Measurements from ENCODE around the gene HS6ST2.

DNA sequence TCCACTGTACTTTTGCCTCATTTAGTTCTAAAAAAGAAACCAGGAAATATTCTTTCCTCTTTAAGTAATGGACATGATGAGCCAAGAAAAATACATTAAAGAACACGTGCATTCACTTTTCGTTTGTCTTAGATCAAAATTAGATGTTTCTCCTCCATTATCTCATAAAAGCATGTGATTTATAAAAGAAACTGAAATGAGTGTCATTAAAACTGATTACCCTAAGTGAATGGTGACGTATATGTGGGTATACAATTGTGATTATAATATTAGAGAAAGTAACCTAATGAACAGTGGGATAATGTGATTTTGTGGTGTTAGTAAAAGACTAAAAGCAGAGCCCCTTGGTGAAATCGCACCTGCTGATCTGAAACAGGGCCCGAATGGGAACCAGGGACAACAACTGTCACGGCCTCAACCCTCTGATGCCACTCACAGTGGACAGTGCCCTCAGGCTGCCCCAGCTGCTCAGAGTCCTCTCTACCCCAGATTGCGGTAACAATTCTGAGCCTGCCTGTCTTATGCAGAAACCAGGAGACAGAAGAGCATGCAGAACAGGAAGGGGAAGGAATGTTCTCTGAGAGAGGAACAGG, 25.7 kb upstream of the HS6ST2 start:
- TF ChIP-seq REPIN1 (tag by site-specific recombination; IDR thresholded peaks at IDR 0.05; ENCODE audit: low read depth) = no peak
- TF ChIP-seq ZNF121 (tag by site-specific recombination; IDR thresholded peaks at IDR 0.05) = no peak
- TF ChIP-seq ZNF530 (tag by site-specific recombination; IDR thresholded peaks at IDR 0.05; ENCODE audit: low read depth) = no peak
- TF ChIP-seq GLI4 (tag by site-specific recombination; IDR thresholded peaks at IDR 0.05) = no peak
- TF ChIP-seq GLIS1 (tag by site-specific recombination; IDR thresholded peaks at IDR 0.05) = no peak
- TF ChIP-seq, protein P1, sequence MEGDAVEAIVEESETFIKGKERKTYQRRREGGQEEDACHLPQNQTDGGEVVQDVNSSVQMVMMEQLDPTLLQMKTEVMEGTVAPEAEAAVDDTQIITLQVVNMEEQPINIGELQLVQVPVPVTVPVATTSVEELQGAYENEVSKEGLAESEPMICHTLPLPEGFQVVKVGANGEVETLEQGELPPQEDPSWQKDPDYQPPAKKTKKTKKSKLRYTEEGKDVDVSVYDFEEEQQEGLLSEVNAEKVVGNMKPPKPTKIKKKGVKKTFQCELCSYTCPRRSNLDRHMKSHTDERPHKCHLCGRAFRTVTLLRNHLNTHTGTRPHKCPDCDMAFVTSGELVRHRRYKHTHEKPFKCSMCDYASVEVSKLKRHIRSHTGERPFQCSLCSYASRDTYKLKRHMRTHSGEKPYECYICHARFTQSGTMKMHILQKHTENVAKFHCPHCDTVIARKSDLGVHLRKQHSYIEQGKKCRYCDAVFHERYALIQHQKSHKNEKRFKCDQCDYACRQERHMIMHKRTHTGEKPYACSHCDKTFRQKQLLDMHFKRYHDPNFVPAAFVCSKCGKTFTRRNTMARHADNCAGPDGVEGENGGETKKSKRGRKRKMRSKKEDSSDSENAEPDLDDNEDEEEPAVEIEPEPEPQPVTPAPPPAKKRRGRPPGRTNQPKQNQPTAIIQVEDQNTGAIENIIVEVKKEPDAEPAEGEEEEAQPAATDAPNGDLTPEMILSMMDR (tag by site-specific recombination; IDR thresholded peaks at IDR 0.05) = no peak
- no peak for TF ChIP-seq OVOL3 (tag by site-specific recombination; IDR thresholded peaks at IDR 0.05)
- TF ChIP-seq, protein P2, sequence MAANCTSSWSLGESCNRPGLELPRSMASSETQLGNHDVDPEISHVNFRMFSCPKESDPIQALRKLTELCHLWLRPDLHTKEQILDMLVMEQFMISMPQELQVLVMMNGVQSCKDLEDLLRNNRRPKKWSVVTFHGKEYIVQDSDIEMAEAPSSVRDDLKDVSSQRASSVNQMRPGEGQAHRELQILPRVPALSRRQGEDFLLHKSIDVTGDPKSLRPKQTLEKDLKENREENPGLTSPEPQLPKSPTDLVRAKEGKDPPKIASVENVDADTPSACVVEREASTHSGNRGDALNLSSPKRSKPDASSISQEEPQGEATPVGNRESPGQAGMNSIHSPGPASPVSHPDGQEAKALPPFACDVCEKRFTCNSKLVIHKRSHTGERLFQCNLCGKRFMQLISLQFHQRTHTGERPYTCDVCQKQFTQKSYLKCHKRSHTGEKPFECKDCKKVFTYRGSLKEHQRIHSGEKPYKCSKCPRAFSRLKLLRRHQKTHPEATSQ (tag by site-specific recombination; IDR thresholded peaks at IDR 0.05) = no peak
- no peak for TF ChIP-seq YY1 (tag by site-specific recombination; IDR thresholded peaks at IDR 0.05)
- TF ChIP-seq, protein P3, sequence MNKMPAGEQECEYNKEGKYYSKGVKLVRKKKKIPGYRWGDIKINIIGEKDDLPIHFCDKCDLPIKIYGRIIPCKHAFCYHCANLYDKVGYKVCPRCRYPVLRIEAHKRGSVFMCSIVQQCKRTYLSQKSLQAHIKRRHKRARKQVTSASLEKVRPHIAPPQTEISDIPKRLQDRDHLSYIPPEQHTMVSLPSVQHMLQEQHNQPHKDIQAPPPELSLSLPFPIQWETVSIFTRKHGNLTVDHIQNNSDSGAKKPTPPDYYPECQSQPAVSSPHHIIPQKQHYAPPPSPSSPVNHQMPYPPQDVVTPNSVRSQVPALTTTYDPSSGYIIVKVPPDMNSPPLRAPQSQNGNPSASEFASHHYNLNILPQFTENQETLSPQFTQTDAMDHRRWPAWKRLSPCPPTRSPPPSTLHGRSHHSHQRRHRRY (tag by site-specific recombination; IDR thresholded peaks at IDR 0.05) = no peak
- TF ChIP-seq ZNF747 (tag by site-specific recombination; IDR thresholded peaks at IDR 0.05) = no peak
